Astrocyte (in vitro differentiated cells and primary cell): ENCODE measurements around the gene FUT7. TPM values are rescaled to one million over a fixed set of nuclear protein-coding genes. Genes with fewer than 3 reads are reported as not detected.
"Not testable (repeated sequence)": the region's sequence is repeated elsewhere in the genome, so short reads cannot be mapped to it uniquely, and the experiment has no call there.

Source experiments
- DNase-seq: peaks from one replicate; pipeline ENCODE4 v3.0.0-alpha.2; 2010; ENCODE audit warnings: low read depth
- FAIRE-seq: peaks from 2 replicates; lab custom pipeline; 2011; peaks lifted over from hg19 to GRCh38; lab: Jason Lieb, UNC
- H2AFZ ChIP-seq: 2 replicates; pipeline ENCODE4 v1.6.0; 2012; ENCODE audit warnings: low read depth, low read length, inconsistent platforms
- H3K27ac ChIP-seq: 2 replicates; pipeline ENCODE4 v1.5.1; 2011; ENCODE audit warnings: low read depth, low read length, inconsistent platforms
- H3K27me3 ChIP-seq: 2 replicates; pipeline ENCODE4 v1.6.0; 2011; ENCODE audit warnings: low read length, inconsistent platforms; ENCODE audit not compliant: insufficient read depth
- H3K36me3 ChIP-seq: 2 replicates; pipeline ENCODE4 v1.5.1; 2011; ENCODE audit warnings: low read length, inconsistent platforms; ENCODE audit not compliant: insufficient read depth
- H3K4me1 ChIP-seq: 2 replicates; pipeline ENCODE4 v1.5.1; 2011; ENCODE audit warnings: low read length, inconsistent platforms; ENCODE audit not compliant: insufficient read depth
- H3K4me2 ChIP-seq: 2 replicates; pipeline ENCODE4 v1.6.0; 2012; ENCODE audit warnings: low read length, inconsistent platforms
- H3K4me3 ChIP-seq: 2 replicates; pipeline ENCODE4 v1.5.1; 2011; ENCODE audit warnings: low read depth, mild to moderate bottlenecking, low read length, inconsistent platforms; ENCODE audit not compliant: insufficient read depth
- H3K79me2 ChIP-seq: 2 replicates; pipeline ENCODE4 v1.6.0; 2012; ENCODE audit warnings: mild to moderate bottlenecking, low read length, inconsistent platforms; ENCODE audit not compliant: insufficient read depth
- H3K9ac ChIP-seq: 2 replicates; pipeline ENCODE4 v1.6.0; 2012; ENCODE audit warnings: mild to moderate bottlenecking, low read length, inconsistent platforms
- H3K9me3 ChIP-seq: 2 replicates; pipeline ENCODE4 v1.5.1; 2012; ENCODE audit warnings: low read depth, mild to moderate bottlenecking, low read length, inconsistent platforms; ENCODE audit not compliant: insufficient read depth
- H4K20me1 ChIP-seq: 2 replicates; pipeline ENCODE4 v1.6.0; 2012; ENCODE audit warnings: low read length, inconsistent platforms; ENCODE audit not compliant: insufficient read depth
- H3K27ac Mint-ChIP-seq: one replicate; pipeline ENCODE4 v1.8.0; 2021; ENCODE audit warnings: mild to moderate bottlenecking, mixed read lengths; ENCODE audit not compliant: unreplicated experiment
- H3K27me3 Mint-ChIP-seq: one replicate; pipeline ENCODE4 v1.8.0; 2021; ENCODE audit warnings: low read depth, mixed read lengths; ENCODE audit not compliant: unreplicated experiment
- H3K36me3 Mint-ChIP-seq: one replicate; pipeline ENCODE4 v1.8.0; 2021; ENCODE audit warnings: low read depth, mixed read lengths; ENCODE audit not compliant: unreplicated experiment
- H3K4me1 Mint-ChIP-seq: one replicate; pipeline ENCODE4 v1.8.0; 2021; ENCODE audit warnings: low read depth, mixed read lengths; ENCODE audit not compliant: unreplicated experiment
- H3K4me3 Mint-ChIP-seq: one replicate; pipeline ENCODE4 v1.8.0; 2021; ENCODE audit warnings: mild to moderate bottlenecking, moderate library complexity, mixed read lengths; ENCODE audit not compliant: unreplicated experiment
- H3K9me3 Mint-ChIP-seq: one replicate; pipeline ENCODE4 v1.8.0; 2021; ENCODE audit warnings: mild to moderate bottlenecking, mixed read lengths; ENCODE audit not compliant: unreplicated experiment
- EZH2 ChIP-seq: IDR thresholded peaks from 2 replicates; pipeline ENCODE4 v1.6.1; 2012; ENCODE audit warnings: mild to moderate bottlenecking, low read length, inconsistent platforms; ENCODE audit not compliant: insufficient read depth
- total RNA-seq: library from RNA; stranded (reverse); gene quantifications from 2 replicates; pipeline ENCODE4 v1.2.1, GENCODE V29; 2021
- TF ChIP-seq, protein P1 (sequence below): IDR thresholded peaks from 2 replicates; pipeline ENCODE4 v1.5.1; 2011; ENCODE audit warnings: low read depth, mild to moderate bottlenecking, inconsistent platforms, low read length, moderate library complexity; ENCODE audit not compliant: insufficient read depth

The FUT7 gene
- total RNA-seq, 1 donor from 2014 or later, result not detected

DNA sequence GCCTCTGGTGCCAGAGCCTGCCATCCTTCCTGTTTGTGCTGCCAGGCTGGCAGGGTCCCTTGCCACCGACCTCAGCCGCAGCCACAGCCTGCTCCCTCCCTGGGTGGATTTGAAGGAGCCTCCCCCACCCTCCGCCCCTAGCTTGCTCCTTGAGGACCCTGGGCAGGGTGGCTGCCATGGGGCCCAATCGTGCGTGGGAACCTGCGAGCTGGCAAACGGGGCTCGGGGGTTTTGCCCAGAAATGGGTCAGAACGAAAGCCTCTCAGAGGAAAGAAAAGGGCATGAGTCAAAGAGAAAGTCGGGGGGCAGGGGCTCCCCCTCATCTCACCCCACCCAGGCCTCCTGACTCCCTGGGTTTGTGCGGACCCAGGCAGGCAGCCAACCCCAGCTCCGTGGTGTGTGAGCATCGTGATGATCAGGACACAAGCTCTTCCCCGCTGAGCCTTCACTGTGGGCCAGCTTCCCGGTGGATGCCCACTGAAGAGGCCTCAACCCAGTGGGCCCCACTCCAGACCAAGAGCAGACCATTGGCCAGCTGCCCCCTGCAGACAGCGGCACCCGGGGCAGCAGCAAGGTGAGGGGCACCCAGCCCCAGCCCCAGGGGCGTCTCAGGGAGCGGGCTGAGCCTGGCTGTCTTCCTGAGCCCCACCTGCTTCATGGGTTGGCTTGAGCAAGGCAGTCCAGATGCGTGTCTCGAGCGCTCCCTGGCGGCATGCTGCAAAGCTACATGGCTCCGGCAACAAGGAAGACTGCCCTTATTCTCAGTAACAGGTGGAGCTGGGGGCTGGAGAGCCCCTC lies 3.0 kb upstream of the FUT7 start:
- H3K36me3 Mint-ChIP-seq, result peaks cover 6% of the 10 kb centered on the region
- no peaks in the 10 kb centered on the region for H3K36me3 ChIP-seq
- peak; percentile 66 for FAIRE-seq

DNA sequence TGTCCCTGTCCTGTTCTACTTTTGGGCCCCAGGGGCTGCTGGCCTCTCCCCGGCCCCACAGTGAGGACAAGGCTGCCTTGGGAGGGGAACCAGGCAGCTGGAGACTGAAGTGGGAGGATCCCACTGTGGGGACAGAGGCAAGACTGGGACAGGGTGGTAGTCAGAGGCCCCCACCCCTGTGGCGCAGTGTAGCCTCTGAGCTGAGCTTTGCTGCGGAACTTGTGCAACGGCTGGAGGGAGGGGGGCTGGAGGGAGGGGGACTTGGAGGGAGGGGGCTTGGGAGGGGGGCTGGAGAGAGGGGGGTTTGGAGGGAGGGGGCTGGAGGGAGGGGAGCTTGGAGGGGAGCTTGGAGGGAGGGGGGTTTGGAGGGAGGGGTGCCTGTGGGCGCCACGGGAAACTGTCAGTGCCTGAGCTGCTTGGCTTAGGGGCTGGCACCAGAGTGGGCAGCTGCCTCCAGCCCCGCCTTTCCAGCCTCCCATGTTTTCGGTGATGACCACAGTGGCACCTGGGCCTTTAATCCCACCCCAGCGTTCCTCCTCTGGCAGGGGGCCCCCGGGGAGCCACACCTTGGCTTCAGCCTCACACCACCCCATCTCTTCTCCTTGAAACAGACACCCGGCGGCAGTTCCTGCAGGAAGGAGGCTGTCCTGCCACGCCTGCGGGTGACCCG lies 2.3 kb upstream of the FUT7 start:
- TF ChIP-seq EZH2, result no peak
- TF ChIP-seq, protein P1, sequence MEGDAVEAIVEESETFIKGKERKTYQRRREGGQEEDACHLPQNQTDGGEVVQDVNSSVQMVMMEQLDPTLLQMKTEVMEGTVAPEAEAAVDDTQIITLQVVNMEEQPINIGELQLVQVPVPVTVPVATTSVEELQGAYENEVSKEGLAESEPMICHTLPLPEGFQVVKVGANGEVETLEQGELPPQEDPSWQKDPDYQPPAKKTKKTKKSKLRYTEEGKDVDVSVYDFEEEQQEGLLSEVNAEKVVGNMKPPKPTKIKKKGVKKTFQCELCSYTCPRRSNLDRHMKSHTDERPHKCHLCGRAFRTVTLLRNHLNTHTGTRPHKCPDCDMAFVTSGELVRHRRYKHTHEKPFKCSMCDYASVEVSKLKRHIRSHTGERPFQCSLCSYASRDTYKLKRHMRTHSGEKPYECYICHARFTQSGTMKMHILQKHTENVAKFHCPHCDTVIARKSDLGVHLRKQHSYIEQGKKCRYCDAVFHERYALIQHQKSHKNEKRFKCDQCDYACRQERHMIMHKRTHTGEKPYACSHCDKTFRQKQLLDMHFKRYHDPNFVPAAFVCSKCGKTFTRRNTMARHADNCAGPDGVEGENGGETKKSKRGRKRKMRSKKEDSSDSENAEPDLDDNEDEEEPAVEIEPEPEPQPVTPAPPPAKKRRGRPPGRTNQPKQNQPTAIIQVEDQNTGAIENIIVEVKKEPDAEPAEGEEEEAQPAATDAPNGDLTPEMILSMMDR, result no peak
- H3K27ac ChIP-seq, result no peak overlapping the region
- no peaks in the 10 kb centered on the region for H3K27me3 ChIP-seq
- H3K79me2 ChIP-seq, result no peaks in the 10 kb centered on the region
- Mint-ChIP-seq H3K27me3 (peaks cover 3% of the 10 kb centered on the region), H3K4me1 (no peaks in the 10 kb centered on the region), H3K9me3 (no peaks in the 10 kb centered on the region), H3K36me3 (peaks cover 6% of the 10 kb centered on the region), H3K27ac (no peak overlapping the region), H3K4me3 (no peak overlapping the region)
- no peak for FAIRE-seq
- no peak overlapping the region for H2AFZ ChIP-seq
- H4K20me1 ChIP-seq, result peaks cover 7% of the 10 kb centered on the region
- no peaks in the 10 kb centered on the region for H3K9me3 ChIP-seq
- no peak for DNase-seq
- H3K4me2 ChIP-seq, result no peak overlapping the region
- peaks cover 2% of the 10 kb centered on the region for H3K4me1 ChIP-seq
- H3K36me3 ChIP-seq, result no peaks in the 10 kb centered on the region
- H3K4me3 ChIP-seq, result no peak overlapping the region
- H3K9ac ChIP-seq, result no peak overlapping the region

More for the DNA sequence above, 3.0 kb upstream of the FUT7 start:
- Mint-ChIP-seq H3K4me3 (no peak overlapping the region), H3K9me3 (no peaks in the 10 kb centered on the region), H3K27ac (no peak overlapping the region), H3K4me1 (no peaks in the 10 kb centered on the region), H3K27me3 (peaks cover 3% of the 10 kb centered on the region)
- Histone ChIP-seq H3K9me3 (no peaks in the 10 kb centered on the region), H3K4me3 (no peak overlapping the region), H4K20me1 (peaks cover under 1% of the 10 kb centered on the region), H3K4me1 (no peaks in the 10 kb centered on the region), H3K4me2 (no peak overlapping the region), H3K27ac (no peak overlapping the region), H3K27me3 (no peaks in the 10 kb centered on the region), H3K9ac (no peak overlapping the region), H3K79me2 (no peaks in the 10 kb centered on the region), H2AFZ (no peak overlapping the region)
- no peak for TF ChIP-seq EZH2
- TF ChIP-seq, protein P1, result peak; percentile 70
- peak; percentile 47 for DNase-seq

DNA sequence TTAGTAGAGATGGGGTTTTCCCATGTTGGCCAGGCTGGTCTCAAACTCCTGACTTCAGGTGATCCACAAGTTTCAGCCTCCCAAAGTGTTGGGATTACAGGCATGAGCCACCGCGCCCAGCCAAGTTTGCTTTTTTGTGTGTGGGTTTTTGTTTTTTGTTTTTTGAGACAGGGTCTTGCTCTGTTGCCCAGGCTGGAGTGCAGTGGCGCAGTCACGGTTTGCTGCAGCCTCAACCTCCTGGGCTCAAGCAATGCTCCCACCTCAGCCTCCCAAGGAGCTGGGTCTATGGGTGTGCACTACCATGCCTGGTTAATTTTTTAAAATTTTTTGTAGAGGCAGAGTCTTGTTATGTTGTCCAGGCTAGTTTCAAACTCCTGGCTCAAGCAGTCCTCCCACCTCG lies 1.6 kb upstream of the FUT7 start:
- H3K27me3 Mint-ChIP-seq, H3K27me3 ChIP-seq, H3K36me3 ChIP-seq, H4K20me1 ChIP-seq, H3K79me2 ChIP-seq, H3K4me1 ChIP-seq, DNase-seq, H3K9ac ChIP-seq, H3K9me3 ChIP-seq, H2AFZ ChIP-seq, H3K4me1 Mint-ChIP-seq, H3K36me3 Mint-ChIP-seq, H3K27ac ChIP-seq, H3K4me3 ChIP-seq, H3K9me3 Mint-ChIP-seq, H3K4me3 Mint-ChIP-seq, FAIRE-seq, H3K4me2 ChIP-seq: not testable (repeated sequence)
- H3K27ac Mint-ChIP-seq, result peak overlapping the region; percentile 19
